Nephron progenitor cell (in vitro differentiated cells): ENCODE results near the gene ZBTB37.
"Not testable (repeated sequence)": the region's sequence is repeated elsewhere in the genome, so short reads cannot be mapped to it uniquely, and the experiment has no call there.

Experiments
- DNase-seq: peaks from one replicate; pipeline ENCODE4 v3.0.0; 2021
- H3K27ac Mint-ChIP-seq: 2 replicates; pipeline ENCODE4 v1.8.0; 2021; ENCODE audit warnings: mild to moderate bottlenecking, moderate library complexity, mixed read lengths
- H3K27me3 Mint-ChIP-seq: 2 replicates; pipeline ENCODE4 v1.8.0; 2021; ENCODE audit warnings: mild to moderate bottlenecking, low read depth, mixed read lengths; ENCODE audit not compliant: poor library complexity
- H3K36me3 Mint-ChIP-seq: 2 replicates; pipeline ENCODE4 v1.8.0; 2021; ENCODE audit warnings: low read depth, mixed read lengths
- H3K4me1 Mint-ChIP-seq: 2 replicates; pipeline ENCODE4 v1.8.0; 2021; ENCODE audit warnings: mixed read lengths
- H3K4me3 Mint-ChIP-seq: 2 replicates; pipeline ENCODE4 v1.8.0; 2021; ENCODE audit warnings: mild to moderate bottlenecking, moderate library complexity, mixed read lengths
- H3K9me3 Mint-ChIP-seq: 2 replicates; pipeline ENCODE4 v1.8.0; 2021; ENCODE audit warnings: mild to moderate bottlenecking, moderate library complexity, mixed read lengths
- TF ChIP-seq, protein P1 (sequence below): fragments of 200-600 bp; sonication (generic); IDR thresholded peaks from 2 replicates; pipeline ENCODE4 v1.5.0; 2021; ENCODE audit warnings: antibody characterized with exemption

ZBTB37 gene

DNA sequence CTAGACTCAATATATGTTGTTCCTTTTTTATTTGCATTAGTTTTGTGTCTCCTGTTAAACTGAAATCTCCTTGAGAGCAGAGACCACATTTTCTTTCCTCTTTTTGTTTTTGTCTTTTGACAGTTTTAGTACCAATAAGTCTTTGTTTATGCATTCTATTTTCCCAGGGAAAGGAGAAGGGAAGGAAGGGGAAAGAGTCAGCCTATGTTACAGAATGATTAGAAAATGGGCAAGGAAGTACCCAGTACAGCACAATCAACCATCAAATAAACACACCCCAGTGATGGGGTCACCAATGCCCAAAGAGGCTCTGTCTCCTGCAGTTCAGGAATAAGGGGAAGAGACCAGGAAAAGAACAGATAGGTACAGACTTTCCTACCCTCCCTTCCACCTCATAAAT, 10.1 kb downstream of the ZBTB37 start:
- no peak overlapping the region for H3K4me3 Mint-ChIP-seq
- peaks cover 52% of the 10 kb centered on the region for H3K36me3 Mint-ChIP-seq
- no peaks in the 10 kb centered on the region for H3K27me3 Mint-ChIP-seq
- no peaks in the 10 kb centered on the region for H3K9me3 Mint-ChIP-seq
- TF ChIP-seq, protein P1, sequence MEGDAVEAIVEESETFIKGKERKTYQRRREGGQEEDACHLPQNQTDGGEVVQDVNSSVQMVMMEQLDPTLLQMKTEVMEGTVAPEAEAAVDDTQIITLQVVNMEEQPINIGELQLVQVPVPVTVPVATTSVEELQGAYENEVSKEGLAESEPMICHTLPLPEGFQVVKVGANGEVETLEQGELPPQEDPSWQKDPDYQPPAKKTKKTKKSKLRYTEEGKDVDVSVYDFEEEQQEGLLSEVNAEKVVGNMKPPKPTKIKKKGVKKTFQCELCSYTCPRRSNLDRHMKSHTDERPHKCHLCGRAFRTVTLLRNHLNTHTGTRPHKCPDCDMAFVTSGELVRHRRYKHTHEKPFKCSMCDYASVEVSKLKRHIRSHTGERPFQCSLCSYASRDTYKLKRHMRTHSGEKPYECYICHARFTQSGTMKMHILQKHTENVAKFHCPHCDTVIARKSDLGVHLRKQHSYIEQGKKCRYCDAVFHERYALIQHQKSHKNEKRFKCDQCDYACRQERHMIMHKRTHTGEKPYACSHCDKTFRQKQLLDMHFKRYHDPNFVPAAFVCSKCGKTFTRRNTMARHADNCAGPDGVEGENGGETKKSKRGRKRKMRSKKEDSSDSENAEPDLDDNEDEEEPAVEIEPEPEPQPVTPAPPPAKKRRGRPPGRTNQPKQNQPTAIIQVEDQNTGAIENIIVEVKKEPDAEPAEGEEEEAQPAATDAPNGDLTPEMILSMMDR: no peak
- H3K4me1 Mint-ChIP-seq: no peaks in the 10 kb centered on the region
- DNase-seq: no peak
- H3K27ac Mint-ChIP-seq: peak overlapping the region; percentile 10

DNA sequence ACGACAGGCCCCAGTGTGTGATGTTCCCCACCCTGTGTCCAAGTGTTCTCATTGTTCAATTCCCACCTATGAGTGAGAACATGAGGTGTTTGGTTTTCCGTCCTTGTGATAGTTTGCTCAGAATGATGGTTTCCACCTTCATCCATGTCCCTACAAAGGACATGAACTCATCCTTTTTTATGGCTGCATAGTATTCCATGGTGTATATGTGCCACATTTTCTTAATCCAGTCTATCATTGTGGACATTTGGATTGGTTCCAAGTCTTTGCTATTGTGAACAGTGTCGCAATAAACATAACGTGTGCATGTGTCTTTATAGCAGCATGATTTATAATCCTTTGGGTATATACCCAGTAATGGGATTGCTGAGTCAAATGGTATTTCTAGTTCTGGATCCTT, 12.9 kb downstream of the ZBTB37 start:
- not testable (repeated sequence) for H3K9me3 Mint-ChIP-seq, H3K27ac Mint-ChIP-seq, H3K4me3 Mint-ChIP-seq, H3K27me3 Mint-ChIP-seq, DNase-seq, H3K4me1 Mint-ChIP-seq
- peaks cover 40% of the 10 kb centered on the region for H3K36me3 Mint-ChIP-seq

DNA sequence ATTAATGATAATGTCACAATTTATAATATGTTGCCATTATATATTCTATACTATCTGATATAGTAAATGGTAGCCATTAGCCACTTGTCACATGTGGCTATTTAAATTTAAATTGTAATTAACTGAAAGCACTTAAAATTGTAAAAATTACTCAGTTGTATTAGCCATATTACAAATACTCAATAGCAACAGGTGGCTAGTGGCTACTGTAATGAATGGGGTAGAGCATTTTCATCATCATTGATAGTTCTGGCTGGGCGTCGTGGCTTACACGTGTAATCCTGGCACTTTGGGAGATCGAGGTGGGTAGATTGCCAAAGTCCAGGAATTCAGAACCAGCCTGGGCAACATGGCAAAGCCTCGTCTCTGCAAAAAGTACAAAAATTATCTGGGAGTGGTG, 16.5 kb downstream of the ZBTB37 start:
- Mint-ChIP-seq H3K4me1 (no peaks in the 10 kb centered on the region), H3K27me3 (no peaks in the 10 kb centered on the region), H3K27ac (peak overlapping the region; percentile 65), H3K4me3 (no peak overlapping the region), H3K36me3 (peaks cover 31% of the 10 kb centered on the region), H3K9me3 (no peaks in the 10 kb centered on the region)
- no peak for DNase-seq
- TF ChIP-seq, protein P1: no peak

DNA sequence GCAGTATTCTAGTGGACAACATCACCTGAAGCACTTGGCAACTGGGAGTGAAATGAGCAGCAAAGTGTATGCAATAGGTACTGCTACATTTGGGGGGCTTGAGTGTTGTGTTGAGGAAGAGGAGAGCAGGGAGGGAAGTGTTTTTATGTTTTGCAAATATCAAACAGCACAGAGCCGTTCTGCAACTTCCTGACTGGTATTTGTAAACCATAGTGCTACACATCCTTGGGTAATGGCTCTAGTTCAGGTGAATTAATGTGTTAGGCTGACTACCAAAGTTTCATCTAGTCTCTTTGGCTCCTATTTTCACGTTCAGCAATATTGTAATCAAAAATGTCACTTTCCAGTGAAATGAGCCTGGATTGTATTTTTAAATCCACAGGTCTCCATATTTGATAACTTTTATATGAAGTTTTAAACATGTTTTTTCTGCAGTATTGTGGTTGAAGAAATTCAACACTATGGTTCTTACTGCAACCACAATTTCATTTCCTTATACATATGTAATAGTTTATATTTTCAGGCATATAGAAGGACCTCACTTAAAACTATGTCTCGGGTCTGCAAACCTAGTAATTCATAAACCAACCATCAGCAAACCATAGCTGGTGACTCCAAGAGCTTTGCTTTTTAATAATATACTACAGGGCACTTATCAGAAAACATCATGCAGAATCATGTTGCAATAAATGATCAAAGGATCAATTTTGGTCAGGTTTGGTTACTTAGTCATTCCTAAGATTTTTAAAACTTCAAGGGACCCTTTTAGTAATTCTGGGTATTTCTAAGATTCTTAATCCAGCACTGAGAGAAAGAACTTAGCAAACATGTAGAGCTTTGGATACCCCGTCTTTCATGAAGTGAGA, 18.8 kb downstream of the ZBTB37 start:
- no peaks in the 10 kb centered on the region for H3K27me3 Mint-ChIP-seq
- no peaks in the 10 kb centered on the region for H3K4me1 Mint-ChIP-seq
- H3K27ac Mint-ChIP-seq: no peak overlapping the region
- H3K36me3 Mint-ChIP-seq: peaks cover 18% of the 10 kb centered on the region
- H3K9me3 Mint-ChIP-seq: no peaks in the 10 kb centered on the region
- H3K4me3 Mint-ChIP-seq: no peak overlapping the region
- DNase-seq: no peak
- TF ChIP-seq, protein P1: no peak

DNA sequence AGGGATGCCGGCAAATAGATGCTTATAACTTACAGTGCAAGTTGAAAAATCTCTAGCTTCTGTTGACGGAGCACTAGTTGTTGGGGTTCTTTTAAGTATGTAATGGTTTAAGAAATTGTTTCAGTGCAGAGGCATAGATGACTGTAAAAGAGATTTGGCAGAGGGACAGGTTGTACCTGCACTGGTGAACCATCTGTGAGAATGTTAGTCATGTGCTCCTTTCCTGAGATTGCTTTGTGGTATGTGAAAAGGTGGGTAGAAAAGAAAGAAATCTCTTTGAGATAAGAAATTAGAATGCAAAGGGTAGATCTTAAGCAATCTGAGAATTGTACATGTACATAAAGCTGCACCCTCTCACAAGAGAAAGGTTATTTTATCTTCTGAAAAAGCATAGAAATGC, 19.4 kb downstream of the ZBTB37 start:
- Mint-ChIP-seq H3K4me3 (no peak overlapping the region), H3K27me3 (no peaks in the 10 kb centered on the region), H3K9me3 (no peaks in the 10 kb centered on the region), H3K27ac (no peak overlapping the region), H3K4me1 (no peaks in the 10 kb centered on the region), H3K36me3 (peaks cover 18% of the 10 kb centered on the region)
- no peak for DNase-seq
- TF ChIP-seq, protein P1: no peak

DNA sequence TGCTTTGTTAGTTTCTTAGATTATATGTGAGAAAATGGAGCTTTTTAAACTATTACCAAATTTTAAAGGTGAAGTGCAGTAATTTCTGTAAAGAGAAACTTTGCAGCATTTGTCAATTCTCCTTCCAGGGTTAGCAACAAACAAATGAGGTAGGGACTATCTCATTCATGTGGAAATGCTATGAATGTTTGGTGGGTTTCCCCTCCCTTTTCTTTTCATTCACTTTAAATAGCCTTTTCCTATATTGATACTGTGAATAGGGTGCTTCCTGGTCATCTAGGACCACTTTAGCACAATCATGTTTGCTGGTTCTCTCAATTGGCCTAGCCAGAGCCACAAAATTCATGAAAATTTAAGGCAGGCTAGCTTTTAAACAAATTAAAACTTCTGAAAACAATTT, 20.6 kb downstream of the ZBTB37 start:
- H3K36me3 Mint-ChIP-seq: peaks cover 19% of the 10 kb centered on the region
- H3K27me3 Mint-ChIP-seq: no peaks in the 10 kb centered on the region
- H3K27ac Mint-ChIP-seq: no peak overlapping the region
- H3K4me1 Mint-ChIP-seq: no peaks in the 10 kb centered on the region
- H3K4me3 Mint-ChIP-seq: no peak overlapping the region
- no peaks in the 10 kb centered on the region for H3K9me3 Mint-ChIP-seq
- TF ChIP-seq, protein P1: no peak
- DNase-seq: no peak
